ENCODE measurements around the gene TNS4.

- no peak for TF ChIP-seq CTCF (IDR thresholded peaks at IDR 0.05; ENCODE audit: insufficient read depth, low read depth, low read length)
- TF ChIP-seq EZH2 (IDR thresholded peaks at IDR 0.05; ENCODE audit: insufficient read depth, low read length), result no peak
Observed at GRCh38 chr17:40522250-40522960, 21.0 kb upstream of the TNS4 start.

Data from astrocyte (in vitro differentiated cells and primary cell).